Fibroblast of skin of scalp (primary cell): ENCODE data around the gene GPSM3.
A peak's percentile ranks its signal among the peaks of the same experiment; 100 is the strongest.
"Not testable (repeated sequence)": the region's sequence is repeated elsewhere in the genome, so short reads cannot be mapped to it uniquely, and the experiment has no call there.

Experiments used
- DNase-seq: peaks from one replicate; pipeline ENCODE4 v3.0.0-alpha.2; 2013

Gene GPSM3

GRCh38 chr6:32149932-32150870, 42.2 kb downstream of the GPSM3 start:
- no peak for DNase-seq

DNA sequence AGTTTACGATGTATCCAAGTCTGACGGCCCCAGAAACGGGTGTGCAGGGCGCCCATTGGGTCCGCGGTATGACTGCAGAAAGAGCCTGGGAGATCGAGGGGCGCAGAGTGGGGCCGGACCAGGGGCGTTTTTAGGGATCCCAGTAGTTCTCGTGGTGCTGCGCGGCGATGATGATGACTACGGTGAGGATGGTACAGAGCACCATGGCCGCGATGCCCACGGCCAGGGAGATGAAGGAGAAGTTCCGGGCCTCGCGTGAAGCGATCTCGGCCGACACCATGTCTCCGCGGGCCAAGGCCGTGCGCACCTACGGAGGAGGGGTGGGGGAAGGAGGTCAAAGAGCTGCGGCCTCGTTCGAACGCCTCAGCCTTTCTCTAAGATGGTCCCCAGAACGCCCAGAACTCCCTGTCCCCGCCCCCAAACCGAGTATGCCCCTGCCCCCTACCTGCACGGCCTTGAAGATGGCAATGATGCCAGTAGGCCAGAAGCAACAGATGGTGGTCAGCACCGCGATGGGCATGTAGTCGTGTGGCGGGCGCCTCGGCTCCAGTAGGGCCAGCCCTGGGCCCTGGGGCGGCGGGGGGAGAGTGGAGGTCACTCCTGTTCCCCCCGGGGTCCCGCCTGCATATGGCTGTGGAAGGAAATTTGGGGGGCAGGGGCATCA, 43.2 kb downstream of the GPSM3 start:
- DNase-seq, result no peak

- peak; percentile 11 for DNase-seq
These were observed 44.0 kb downstream of the GPSM3 start for GRCh38 chr6:32148289-32149091.

DNA sequence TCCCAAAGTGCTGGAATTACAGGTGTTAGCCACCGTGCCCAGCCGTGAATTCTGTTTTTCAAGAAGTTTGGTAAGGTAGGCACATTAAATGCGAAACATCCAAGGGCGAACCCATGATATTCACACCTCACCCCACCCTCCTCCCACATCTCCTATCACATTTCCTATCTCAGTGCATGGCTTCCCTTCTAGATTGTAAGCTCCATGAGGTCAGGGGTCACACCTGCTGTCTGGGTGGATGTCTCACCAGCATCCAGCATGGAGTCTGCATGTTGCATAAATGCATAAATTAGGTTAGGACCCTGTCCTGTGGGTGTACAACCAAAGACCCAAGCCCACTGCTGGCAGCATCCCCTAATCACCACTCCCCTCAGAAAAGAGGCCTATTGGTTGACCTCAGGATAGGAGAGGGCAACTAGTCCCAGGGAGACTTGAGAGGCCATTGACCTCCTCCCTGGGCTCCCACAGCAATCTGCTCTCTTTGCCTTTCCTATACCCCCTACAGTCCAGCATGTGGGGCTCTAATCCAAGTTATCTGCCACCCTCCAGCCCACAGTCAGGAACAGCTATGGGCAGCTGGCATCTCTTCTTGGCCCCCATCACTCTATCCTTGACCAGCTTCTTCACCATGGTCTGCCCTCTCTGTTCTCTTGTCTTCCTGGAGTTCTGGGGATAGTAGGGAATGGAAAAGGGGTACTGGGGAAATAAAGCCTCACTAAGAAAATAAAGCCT, 44.9 kb downstream of the GPSM3 start:
- DNase-seq, result no peak

DNA sequence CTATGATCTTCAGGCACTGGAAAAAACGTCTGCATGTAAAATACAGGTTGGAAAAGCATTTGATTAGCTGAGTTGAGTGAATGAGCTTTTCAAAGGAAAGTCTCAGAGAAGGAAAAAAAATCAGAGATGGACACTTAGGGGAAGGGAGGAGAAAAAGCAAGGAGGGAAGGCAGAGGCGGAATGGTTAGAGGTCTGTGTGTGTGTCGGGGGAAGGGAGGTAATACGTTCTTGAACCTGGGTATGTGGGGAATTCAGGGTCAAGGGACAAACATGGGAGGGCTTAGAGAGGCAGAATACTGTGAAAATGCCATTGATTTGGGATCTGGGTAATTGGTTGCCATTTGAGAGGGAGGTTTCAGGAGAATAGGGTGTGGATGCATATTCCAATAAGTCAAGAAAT, 45.8 kb downstream of the GPSM3 start:
- no peak for DNase-seq

GRCh38 chr6:32146287-32146686, 46.2 kb downstream of the GPSM3 start:
- no peak for DNase-seq

GRCh38 chr6:32144238-32144637, 48.2 kb downstream of the GPSM3 start:
- DNase-seq, result not testable (repeated sequence)
